ENCODE results near the gene CDSN. TPM values are rescaled to one million over a fixed set of nuclear protein-coding genes. Genes with fewer than 3 reads are reported as not detected.
A peak's percentile ranks its signal among the peaks of the same experiment; 100 is the strongest.
"Not testable (repeated sequence)": the region's sequence is repeated elsewhere in the genome, so short reads cannot be mapped to it uniquely, and the experiment has no call there.

Gene CDSN
- total RNA-seq, 1 donor from 2014 or later = not detected

DNA sequence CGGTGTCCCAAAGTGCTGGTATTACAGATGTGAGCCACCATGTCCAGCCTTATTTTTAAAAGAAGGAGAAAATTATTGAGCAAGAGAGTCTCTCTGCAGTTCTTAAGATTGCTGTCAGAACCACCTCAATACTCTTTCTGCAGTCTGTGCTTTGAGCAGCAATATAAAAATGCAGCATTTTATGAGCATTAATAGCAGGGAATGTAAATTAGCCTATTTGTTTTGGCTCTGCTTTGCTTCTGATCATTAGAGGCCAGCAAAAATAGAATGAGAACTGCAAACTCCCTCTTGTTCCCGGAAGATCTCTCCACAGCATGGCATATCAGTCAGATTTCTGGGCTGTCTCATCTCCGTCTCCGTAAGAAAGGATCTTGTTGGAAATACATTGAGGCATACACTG, 43.6 kb downstream of the CDSN start:
- DNase-seq (ENCODE audit: low read depth, low spot score) = no peak
- no peaks in the 10 kb centered on the region for H3K4me1 Mint-ChIP-seq
- TF ChIP-seq, protein P1, sequence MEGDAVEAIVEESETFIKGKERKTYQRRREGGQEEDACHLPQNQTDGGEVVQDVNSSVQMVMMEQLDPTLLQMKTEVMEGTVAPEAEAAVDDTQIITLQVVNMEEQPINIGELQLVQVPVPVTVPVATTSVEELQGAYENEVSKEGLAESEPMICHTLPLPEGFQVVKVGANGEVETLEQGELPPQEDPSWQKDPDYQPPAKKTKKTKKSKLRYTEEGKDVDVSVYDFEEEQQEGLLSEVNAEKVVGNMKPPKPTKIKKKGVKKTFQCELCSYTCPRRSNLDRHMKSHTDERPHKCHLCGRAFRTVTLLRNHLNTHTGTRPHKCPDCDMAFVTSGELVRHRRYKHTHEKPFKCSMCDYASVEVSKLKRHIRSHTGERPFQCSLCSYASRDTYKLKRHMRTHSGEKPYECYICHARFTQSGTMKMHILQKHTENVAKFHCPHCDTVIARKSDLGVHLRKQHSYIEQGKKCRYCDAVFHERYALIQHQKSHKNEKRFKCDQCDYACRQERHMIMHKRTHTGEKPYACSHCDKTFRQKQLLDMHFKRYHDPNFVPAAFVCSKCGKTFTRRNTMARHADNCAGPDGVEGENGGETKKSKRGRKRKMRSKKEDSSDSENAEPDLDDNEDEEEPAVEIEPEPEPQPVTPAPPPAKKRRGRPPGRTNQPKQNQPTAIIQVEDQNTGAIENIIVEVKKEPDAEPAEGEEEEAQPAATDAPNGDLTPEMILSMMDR (conservative IDR thresholded peaks at IDR 0.05) = no peak
- H3K27me3 Mint-ChIP-seq (ENCODE audit: low read depth) = peaks cover 4% of the 10 kb centered on the region
- no peak overlapping the region for H3K27ac Mint-ChIP-seq (ENCODE audit: unreplicated experiment)
- H3K9me3 Mint-ChIP-seq = no peaks in the 10 kb centered on the region
- no peaks in the 10 kb centered on the region for H3K36me3 Mint-ChIP-seq (ENCODE audit: low read depth)
- no peak overlapping the region for H3K4me3 Mint-ChIP-seq

DNA sequence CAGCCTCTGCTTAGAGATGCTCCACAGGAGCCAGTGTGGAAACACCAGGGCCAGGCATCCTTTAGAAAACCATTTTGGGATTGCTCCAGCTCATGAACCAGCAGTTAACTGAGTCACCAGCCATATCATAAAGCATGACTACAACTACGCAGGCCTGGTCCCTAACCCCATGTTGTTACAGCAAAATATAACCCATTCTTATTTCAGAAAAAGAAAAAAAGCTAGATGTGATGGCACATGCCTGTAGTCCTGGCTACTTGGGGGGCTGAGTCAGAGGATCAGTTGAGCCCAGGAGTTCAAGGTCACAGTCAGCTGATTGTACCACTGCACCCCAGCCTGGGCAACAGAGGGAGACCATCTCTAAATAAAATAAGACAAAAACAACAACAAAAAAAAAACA, 44.7 kb downstream of the CDSN start:
- Mint-ChIP-seq H3K4me1 (peaks cover 5% of the 10 kb centered on the region), H3K9me3 (no peaks in the 10 kb centered on the region), H3K27ac (ENCODE audit: unreplicated experiment) (no peak overlapping the region), H3K27me3 (ENCODE audit: low read depth) (no peaks in the 10 kb centered on the region), H3K4me3 (no peak overlapping the region), H3K36me3 (ENCODE audit: low read depth) (no peaks in the 10 kb centered on the region)
- DNase-seq (ENCODE audit: low read depth, low spot score) = no peak
- TF ChIP-seq, protein P1 (conservative IDR thresholded peaks at IDR 0.05) = no peak

DNA sequence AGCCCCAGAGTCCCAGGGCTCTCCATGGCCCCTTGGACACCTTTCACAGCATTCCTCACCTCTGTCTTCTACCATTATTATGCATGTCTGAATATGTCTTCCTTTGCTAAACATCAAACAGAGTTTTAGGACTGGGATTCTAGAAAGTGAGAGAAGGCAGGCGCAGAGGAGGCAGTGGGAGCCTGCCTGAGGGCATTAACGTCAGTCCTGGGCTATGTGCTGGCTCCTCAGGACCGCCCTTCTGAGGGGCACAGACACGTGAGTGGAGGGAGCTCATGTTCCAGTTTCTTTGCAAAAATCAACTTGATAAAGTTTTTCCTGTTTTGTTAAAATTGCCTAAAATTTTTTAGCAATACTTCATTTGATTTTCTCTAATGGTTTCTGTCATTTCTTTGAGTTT, 45.8 kb downstream of the CDSN start:
- peaks cover 7% of the 10 kb centered on the region for H3K4me1 Mint-ChIP-seq
- no peaks in the 10 kb centered on the region for H3K9me3 Mint-ChIP-seq
- no peak for DNase-seq (ENCODE audit: low read depth, low spot score)
- H3K27ac Mint-ChIP-seq (ENCODE audit: unreplicated experiment) = no peak overlapping the region
- TF ChIP-seq, protein P1 (conservative IDR thresholded peaks at IDR 0.05) = no peak
- H3K4me3 Mint-ChIP-seq = no peak overlapping the region
- no peaks in the 10 kb centered on the region for H3K36me3 Mint-ChIP-seq (ENCODE audit: low read depth)
- H3K27me3 Mint-ChIP-seq (ENCODE audit: low read depth) = no peaks in the 10 kb centered on the region

DNA sequence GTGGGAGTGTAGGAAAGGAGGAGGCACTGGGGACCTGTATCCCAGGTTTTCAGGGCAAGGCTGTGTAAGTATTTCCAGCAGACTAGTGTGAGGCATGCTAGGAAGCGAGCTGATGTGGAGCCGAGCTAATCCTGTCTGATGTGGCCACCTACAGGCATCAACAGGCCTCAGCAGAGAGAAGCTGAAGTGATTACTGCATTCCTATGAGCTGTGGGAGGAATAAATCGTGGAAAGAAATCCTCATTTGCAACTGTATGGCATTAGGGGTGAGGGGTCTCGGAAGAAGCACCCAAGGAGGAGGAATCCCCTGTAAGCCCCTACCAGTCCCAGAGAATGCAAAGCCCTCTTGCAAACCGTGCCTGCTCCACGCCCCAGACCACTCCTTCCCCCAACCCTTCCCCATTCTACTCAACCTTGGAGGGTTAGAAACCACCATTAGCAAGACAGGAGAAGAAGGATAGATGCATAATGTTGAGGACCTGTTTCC, 49.5 kb downstream of the CDSN start:
- Mint-ChIP-seq H3K36me3 (ENCODE audit: low read depth) (no peaks in the 10 kb centered on the region), H3K27me3 (ENCODE audit: low read depth) (no peaks in the 10 kb centered on the region), H3K27ac (ENCODE audit: unreplicated experiment) (no peak overlapping the region), H3K4me3 (no peak overlapping the region), H3K4me1 (peaks cover 15% of the 10 kb centered on the region), H3K9me3 (no peaks in the 10 kb centered on the region)
- peak; percentile 29 for DNase-seq (ENCODE audit: low read depth, low spot score)
- TF ChIP-seq, protein P1 (conservative IDR thresholded peaks at IDR 0.05) = peak; percentile 75

DNA sequence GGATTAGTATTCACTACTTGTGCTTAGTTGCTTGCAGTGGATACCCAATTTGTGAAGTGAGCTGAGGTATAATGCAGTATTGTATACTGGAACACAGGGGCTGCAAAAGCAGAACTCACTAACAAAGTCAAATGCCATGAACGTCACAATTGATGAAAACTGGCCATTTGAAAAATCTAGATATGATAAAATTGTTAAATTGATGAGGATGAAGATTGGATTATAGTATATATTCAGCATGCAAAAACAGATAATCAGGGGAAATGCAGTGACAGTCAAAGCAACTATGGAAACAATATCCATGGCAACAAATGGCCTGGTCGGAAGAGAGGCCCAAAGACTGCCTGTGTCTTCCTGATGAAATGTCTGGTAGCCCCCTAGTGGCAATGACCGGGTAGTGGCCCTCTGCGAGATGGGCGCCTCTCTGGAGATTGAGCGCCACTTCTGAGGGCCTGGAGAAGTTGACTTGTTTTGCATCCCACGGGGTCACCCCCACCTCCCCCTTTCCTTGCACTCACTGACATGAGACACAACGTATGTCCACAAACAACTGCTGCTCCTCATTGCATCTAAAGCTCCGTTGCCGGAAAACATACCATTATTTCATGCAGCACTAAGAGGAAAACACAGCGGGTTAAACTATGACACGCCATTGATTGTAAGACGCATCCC, 51.4 kb downstream of the CDSN start:
- TF ChIP-seq, protein P1 (conservative IDR thresholded peaks at IDR 0.05) = peak; percentile 95
- H3K27me3 Mint-ChIP-seq (ENCODE audit: low read depth) = no peaks in the 10 kb centered on the region
- H3K27ac Mint-ChIP-seq (ENCODE audit: unreplicated experiment) = no peak overlapping the region
- H3K4me1 Mint-ChIP-seq = peaks cover 15% of the 10 kb centered on the region
- DNase-seq (ENCODE audit: low read depth, low spot score) = peak; percentile 76
- H3K36me3 Mint-ChIP-seq (ENCODE audit: low read depth) = no peaks in the 10 kb centered on the region
- H3K4me3 Mint-ChIP-seq = no peak overlapping the region
- no peaks in the 10 kb centered on the region for H3K9me3 Mint-ChIP-seq

DNA sequence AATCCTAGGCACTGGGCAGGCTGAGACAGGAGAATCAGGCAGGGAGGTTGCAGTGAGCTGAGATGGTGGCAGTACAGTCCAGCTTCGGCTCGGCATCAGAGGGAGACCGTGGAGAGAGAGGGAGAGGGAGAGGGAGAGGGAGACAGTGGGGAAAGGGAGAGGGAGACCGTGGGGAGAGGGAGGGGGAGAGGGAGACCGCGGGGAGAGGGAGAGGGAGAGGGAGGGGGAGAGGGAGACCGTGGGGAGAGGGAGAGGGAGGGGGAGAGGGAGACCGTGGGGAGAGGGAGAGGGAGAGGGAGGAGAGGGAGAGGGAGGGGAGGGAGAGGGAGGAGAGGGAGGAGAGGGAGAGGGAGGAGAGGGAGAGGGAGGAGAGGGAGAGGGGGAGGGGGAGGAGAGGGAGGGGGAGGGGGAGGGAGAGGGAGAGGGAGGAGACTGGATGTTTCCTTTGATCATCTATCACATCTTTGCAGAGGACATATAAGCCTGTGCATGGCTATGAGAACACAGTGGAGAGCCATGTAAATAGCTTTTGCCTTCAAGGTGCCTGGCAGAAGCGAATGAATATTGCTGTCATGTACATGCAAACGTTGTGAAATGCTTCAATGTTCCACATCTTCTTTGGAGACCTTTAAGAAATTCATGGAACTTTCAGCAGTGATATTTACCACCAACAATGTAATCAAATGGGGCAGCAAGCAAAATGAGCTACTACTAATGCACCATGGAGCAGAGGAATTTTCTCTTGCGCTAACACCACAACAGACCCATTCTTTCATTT, 52.2 kb downstream of the CDSN start:
- DNase-seq (ENCODE audit: low read depth, low spot score); H3K36me3 Mint-ChIP-seq (ENCODE audit: low read depth); H3K27me3 Mint-ChIP-seq (ENCODE audit: low read depth); H3K9me3 Mint-ChIP-seq; H3K4me3 Mint-ChIP-seq; H3K27ac Mint-ChIP-seq (ENCODE audit: unreplicated experiment): not testable (repeated sequence)
- H3K4me1 Mint-ChIP-seq = peaks cover 15% of the 10 kb centered on the region

DNA sequence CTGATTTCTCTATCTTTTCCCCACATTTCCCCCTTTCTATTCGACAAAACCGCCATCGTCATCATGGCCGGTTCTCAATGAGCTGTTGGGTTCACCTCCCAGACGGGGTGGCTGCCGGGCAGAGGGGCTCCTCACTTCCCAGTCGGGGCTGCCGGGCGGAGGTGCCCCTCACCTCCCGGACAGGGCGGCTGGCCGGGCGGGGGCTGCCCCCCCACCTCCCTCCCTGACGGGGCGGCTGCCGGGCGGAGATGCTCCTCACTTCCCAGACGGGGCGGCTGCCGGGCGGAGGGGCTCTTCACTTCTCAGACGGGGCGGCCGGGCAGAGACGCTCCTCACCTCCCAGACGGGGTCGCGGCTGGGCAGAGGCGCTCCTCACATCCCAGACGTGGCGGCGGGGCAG, 53.2 kb downstream of the CDSN start:
- H3K36me3 Mint-ChIP-seq (ENCODE audit: low read depth); H3K4me3 Mint-ChIP-seq; H3K27me3 Mint-ChIP-seq (ENCODE audit: low read depth); H3K27ac Mint-ChIP-seq (ENCODE audit: unreplicated experiment); DNase-seq (ENCODE audit: low read depth, low spot score); H3K9me3 Mint-ChIP-seq: not testable (repeated sequence)
- peaks cover 15% of the 10 kb centered on the region for H3K4me1 Mint-ChIP-seq
